ENCODE data around the gene GMEB1. TPM values are rescaled to one million over a fixed set of nuclear protein-coding genes. Genes with fewer than 3 reads are reported as not detected.
A peak's percentile ranks its signal among the peaks of the same experiment; 100 is the strongest.

Gene GMEB1
- total RNA-seq (2014; rRNA removed): 5.2 and 10.8 TPM in 2 replicates
- percentile 55 among the genes with signal in this experiment for Bru-seq, nascent RNA
- BruChase-seq, experiment 1, labeled RNA remaining after a 6-hour chase: percentile 71 among the genes with signal in this experiment
- BruChase-seq, experiment 2, labeled RNA remaining after a 2-hour chase: percentile 62 among the genes with signal in this experiment
- long read RNA-seq, full-length matches to known transcripts: 13 of 23 reads
- long read RNA-seq, partial matches to known transcripts: 3 of 23 reads
- long read RNA-seq, other reads (novel, unspliced or antisense): 7 of 23 reads

- Histone ChIP-seq H3K4me1 (ENCODE audit: insufficient read depth, low read length) (peaks cover 10% of the 10 kb centered on the region; the same call in 1 of the 2 replicates), H3K4me2 (ENCODE audit: low read length) (peak within 1 kb of the TSS; percentile 100), H3K9me2 (replicated peaks; ENCODE audit: low read length) (no peaks in the 10 kb centered on the region), H4K20me1 (ENCODE audit: low read length) (no peaks in the 10 kb centered on the region), H3K27ac (ENCODE audit: low read length) (peak within 1 kb of the TSS; percentile 68), H3K27me3 (ENCODE audit: low read length) (no peaks in the 10 kb centered on the region), H3K79me2 (ENCODE audit: low read length) (peaks cover 28% of the 10 kb centered on the region), H3K9ac (ENCODE audit: low read length) (peak within 1 kb of the TSS; percentile 98), H3F3A (ENCODE audit: low read length, unreplicated experiment) (peaks cover 3% of the 10 kb centered on the region), H3K9me3 (ENCODE audit: low read length) (no peaks in the 10 kb centered on the region), H2AFZ (ENCODE audit: low read length) (peak within 1 kb of the TSS; percentile 97), H3K36me3 (ENCODE audit: low read depth, low read length) (no peaks in the 10 kb centered on the region), H3K4me3 (ENCODE audit: low read length) (peak within 1 kb of the TSS; percentile 83)
- ATAC-seq: peak; percentile 84
- TSS peak; percentile 96 for BruUV-seq (replicated peaks)
- DNase-seq: peak; percentile 87
- intact Hi-C loops (cut with micrococcal nuclease): loop anchor here (2.0 kb wide), 1 partner anchor 20 kb away; the partner anchor contains the start of gene RNU11
- ChIA-PET POLR2A (ENCODE audit: unreplicated experiment) (interaction anchor here (0.6 to 1.2 kb wide), 5 partner anchors 20 to 514 kb away, joined by 3 to 30 read pairs (median 6); partner anchors contain the start of genes RNU11 and YTHDF2), CTCF (interaction anchor here (0.5 kb wide), 1 partner anchor 69 kb away, joined by 9 read pairs; the partner anchor contains the start of gene YTHDF2)
- TF ChIP-seq EZH2phosphoT487 (IDR thresholded peaks at IDR 0.05; ENCODE audit: borderline replicate concordance, low read length): no peak
- no peak for TF ChIP-seq CTCF (conservative IDR thresholded peaks at IDR 0.05; ENCODE audit: low read depth, low read length)
- no peak for TF ChIP-seq EZH2 (IDR thresholded peaks at IDR 0.05; ENCODE audit: low read length, unreplicated experiment)
Observed at GRCh38 chr1:28668191-28668955, at the start of gene GMEB1. GMEB1 (plus strand) TSS chr1:28668784; CDS start chr1:28683613, 14,829 bp downstream.

GRCh38 chr1:28631713-28632112 is 36.9 kb upstream of the GMEB1 start:
- CTCF ChIA-PET: no interaction called here
- POLR2A ChIA-PET (ENCODE audit: unreplicated experiment): no interaction called here

GRCh38 chr1:28632560-28632959 is 36.0 kb upstream of the GMEB1 start:
- no peaks in the 10 kb centered on the region for H3K36me3 ChIP-seq (ENCODE audit: low read depth, low read length)
- no TSS peak for BruUV-seq (replicated peaks)
- intact Hi-C loops (cut with micrococcal nuclease): no loop called here
- no peaks in the 10 kb centered on the region for H4K20me1 ChIP-seq (ENCODE audit: low read length)
- H3K4me1 ChIP-seq (ENCODE audit: insufficient read depth, low read length): peaks cover 6% of the 10 kb centered on the region
- ChIA-PET POLR2A (ENCODE audit: unreplicated experiment) (interaction anchor here (0.6 kb wide), 1 partner anchor 11 kb away, joined by 3 read pairs; no protein-coding TSS in a partner anchor), CTCF (no interaction called here)
- no peak overlapping the region for H3K27ac ChIP-seq (ENCODE audit: low read length)
- no peak overlapping the region for H2AFZ ChIP-seq (ENCODE audit: low read length)
- no peaks in the 10 kb centered on the region for H3F3A ChIP-seq (ENCODE audit: low read length, unreplicated experiment)
- H3K4me2 ChIP-seq (ENCODE audit: low read length): no peak overlapping the region
- TF ChIP-seq CTCF (conservative IDR thresholded peaks at IDR 0.05; ENCODE audit: low read depth, low read length): no peak
- TF ChIP-seq EZH2phosphoT487 (IDR thresholded peaks at IDR 0.05; ENCODE audit: borderline replicate concordance, low read length): no peak
- TF ChIP-seq EZH2 (IDR thresholded peaks at IDR 0.05; ENCODE audit: low read length, unreplicated experiment): no peak
- no peaks in the 10 kb centered on the region for H3K9me3 ChIP-seq (ENCODE audit: low read length)
- H3K9ac ChIP-seq (ENCODE audit: low read length): no peak overlapping the region
- H3K4me3 ChIP-seq (ENCODE audit: low read length): no peak overlapping the region
- no peaks in the 10 kb centered on the region; the same call in 1 of the 2 replicates for H3K79me2 ChIP-seq (ENCODE audit: low read length)
- H3K27me3 ChIP-seq (ENCODE audit: low read length): no peaks in the 10 kb centered on the region
- ATAC-seq (peak; percentile 50; the same call in 1 of the 2 replicates), DNase-seq (no peak)
- H3K9me2 ChIP-seq (replicated peaks; ENCODE audit: low read length): no peaks in the 10 kb centered on the region

More at GRCh38 chr1:28631713-28632112, 36.9 kb upstream of the GMEB1 start:
- Histone ChIP-seq H3K36me3 (ENCODE audit: low read depth, low read length) (no peaks in the 10 kb centered on the region), H3K4me2 (ENCODE audit: low read length) (no peak overlapping the region), H3K4me1 (ENCODE audit: insufficient read depth, low read length) (peaks cover 6% of the 10 kb centered on the region), H3K9me3 (ENCODE audit: low read length) (no peaks in the 10 kb centered on the region), H3K4me3 (ENCODE audit: low read length) (no peak overlapping the region), H3K9ac (ENCODE audit: low read length) (no peak overlapping the region), H3K79me2 (ENCODE audit: low read length) (no peaks in the 10 kb centered on the region; the same call in 1 of the 2 replicates), H4K20me1 (ENCODE audit: low read length) (no peaks in the 10 kb centered on the region), H3K27me3 (ENCODE audit: low read length) (no peaks in the 10 kb centered on the region), H3K27ac (ENCODE audit: low read length) (no peak overlapping the region), H3K9me2 (replicated peaks; ENCODE audit: low read length) (no peaks in the 10 kb centered on the region), H2AFZ (ENCODE audit: low read length) (no peak overlapping the region), H3F3A (ENCODE audit: low read length, unreplicated experiment) (no peaks in the 10 kb centered on the region)
- BruUV-seq (replicated peaks): no TSS peak
- TF ChIP-seq EZH2 (IDR thresholded peaks at IDR 0.05; ENCODE audit: low read length, unreplicated experiment): no peak
- ATAC-seq (no peak), DNase-seq (no peak)
- intact Hi-C loops (cut with micrococcal nuclease): no loop called here
